ENCODE data around the gene FOXP1. TPM values are rescaled to one million over a fixed set of nuclear protein-coding genes. Genes with fewer than 3 reads are reported as not detected.

The FOXP1 gene
- total RNA-seq, 1 donor, result 195 TPM

- Histone ChIP-seq H2AFZ (ENCODE audit: low read length) (no peak overlapping the region), H3K27me3 (ENCODE audit: insufficient read depth, low read length) (no peaks in the 10 kb centered on the region), H3K27ac (ENCODE audit: low read depth, low read length) (peak overlapping the region; percentile 95), H3K4me3 (ENCODE audit: insufficient read depth, low read length) (no peak overlapping the region), H3K9me3 (ENCODE audit: low read depth, low read length) (no peaks in the 10 kb centered on the region), H3K4me2 (ENCODE audit: insufficient read depth, low read length) (peak overlapping the region; percentile 15), H3K4me1 (ENCODE audit: insufficient read depth, low read length) (peaks cover 45% of the 10 kb centered on the region), H4K20me1 (ENCODE audit: insufficient read depth, low read length) (no peaks in the 10 kb centered on the region), H3K79me2 (ENCODE audit: insufficient read depth, low read length) (peaks cover 78% of the 10 kb centered on the region), H3K36me3 (ENCODE audit: insufficient read depth, low read length) (peaks cover 7% of the 10 kb centered on the region)
- no peak for TF ChIP-seq CTCF (IDR thresholded peaks at IDR 0.05; ENCODE audit: extremely low read depth, low read depth, low read length)
- no peak for DNase-seq (ENCODE audit: insufficient read length, low spot score, missing footprints)
Measured at GRCh38 chr3:71497971-71498444, 85.5 kb downstream of the FOXP1 start.

DNA sequence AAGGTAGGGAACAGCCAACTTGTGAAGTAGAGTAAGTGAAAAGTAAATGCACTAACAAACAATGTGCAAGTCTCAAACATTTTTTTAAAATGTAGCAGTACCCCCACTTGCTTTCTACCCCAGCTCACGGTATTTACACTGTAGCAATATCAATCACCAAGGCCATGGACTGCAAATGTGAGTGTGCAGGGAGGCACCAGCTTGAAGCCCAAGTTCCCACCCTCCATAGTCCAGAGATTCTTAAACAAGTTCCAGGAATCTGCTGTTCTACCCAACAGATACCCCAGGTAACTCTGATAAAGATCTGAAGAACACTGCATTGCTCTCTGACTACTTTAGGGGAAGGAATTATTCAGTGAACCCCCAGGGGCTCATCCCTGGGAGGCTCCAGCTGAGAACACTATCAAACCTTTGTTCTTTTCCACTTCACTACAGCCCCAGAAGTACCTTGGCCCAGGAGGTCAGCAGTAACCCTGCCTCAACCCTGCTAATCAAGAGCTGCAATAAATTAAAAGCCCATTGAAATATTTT is 86.1 kb downstream of the FOXP1 start:
- Histone ChIP-seq H4K20me1 (ENCODE audit: insufficient read depth, low read length) (no peaks in the 10 kb centered on the region), H3K36me3 (ENCODE audit: insufficient read depth, low read length) (peaks cover 11% of the 10 kb centered on the region), H3K4me3 (ENCODE audit: insufficient read depth, low read length) (no peak overlapping the region), H3K4me1 (ENCODE audit: insufficient read depth, low read length) (peaks cover 40% of the 10 kb centered on the region), H3K9me3 (ENCODE audit: low read depth, low read length) (no peaks in the 10 kb centered on the region), H3K27ac (ENCODE audit: low read depth, low read length) (peak overlapping the region; percentile 95), H3K27me3 (ENCODE audit: insufficient read depth, low read length) (no peaks in the 10 kb centered on the region), H2AFZ (ENCODE audit: low read length) (no peak overlapping the region), H3K79me2 (ENCODE audit: insufficient read depth, low read length) (peaks cover 77% of the 10 kb centered on the region), H3K4me2 (ENCODE audit: insufficient read depth, low read length) (peak overlapping the region; percentile 90)
- DNase-seq (ENCODE audit: insufficient read length, low spot score, missing footprints), result no peak
- no peak for TF ChIP-seq CTCF (IDR thresholded peaks at IDR 0.05; ENCODE audit: extremely low read depth, low read depth, low read length)

DNA sequence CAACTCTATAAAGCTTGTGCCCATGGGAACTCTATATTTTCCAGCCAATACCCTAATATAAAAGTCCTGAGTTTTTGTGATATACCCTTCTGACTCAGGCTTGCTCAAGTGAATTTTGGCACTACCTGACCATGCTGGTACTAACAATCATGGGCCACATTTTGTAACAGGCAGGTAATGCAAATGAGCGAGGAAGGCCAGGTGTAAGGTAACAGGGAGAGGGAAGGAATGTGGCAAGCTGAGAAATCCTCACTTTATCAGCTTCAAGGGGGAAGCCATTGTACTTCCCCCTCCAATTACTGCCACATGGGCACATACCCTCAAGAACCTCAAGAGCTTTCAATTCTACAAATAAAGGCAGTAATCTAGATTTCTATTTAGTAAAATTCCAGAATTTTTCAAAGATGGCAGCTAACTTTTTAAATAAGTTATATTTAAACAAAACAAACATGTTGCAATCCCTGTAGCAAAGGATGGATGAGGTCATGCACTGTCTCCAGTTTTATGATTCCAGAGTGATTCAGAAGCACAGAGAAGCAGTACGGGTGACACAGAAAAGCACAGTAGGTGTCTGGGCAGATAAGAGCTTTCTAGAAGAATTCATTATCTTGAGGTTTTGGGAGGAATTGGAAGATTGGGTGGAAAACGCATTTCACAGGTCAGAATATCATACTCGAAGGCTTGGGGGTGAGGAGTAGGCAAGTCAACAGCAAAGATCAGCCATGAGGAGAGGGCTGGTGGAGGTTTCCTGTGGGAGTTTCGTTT is 87.6 kb downstream of the FOXP1 start:
- Histone ChIP-seq H3K9me3 (ENCODE audit: low read depth, low read length) (no peaks in the 10 kb centered on the region), H3K79me2 (ENCODE audit: insufficient read depth, low read length) (peaks cover 70% of the 10 kb centered on the region), H3K27me3 (ENCODE audit: insufficient read depth, low read length) (no peaks in the 10 kb centered on the region), H3K4me1 (ENCODE audit: insufficient read depth, low read length) (peaks cover 40% of the 10 kb centered on the region), H4K20me1 (ENCODE audit: insufficient read depth, low read length) (no peaks in the 10 kb centered on the region), H3K4me2 (ENCODE audit: insufficient read depth, low read length) (peak overlapping the region; percentile 90), H2AFZ (ENCODE audit: low read length) (peak overlapping the region; percentile 47), H3K36me3 (ENCODE audit: insufficient read depth, low read length) (peaks cover 22% of the 10 kb centered on the region), H3K4me3 (ENCODE audit: insufficient read depth, low read length) (peak overlapping the region; percentile 66), H3K27ac (ENCODE audit: low read depth, low read length) (peak overlapping the region; percentile 95)
- peak; percentile 86 for DNase-seq (ENCODE audit: insufficient read length, low spot score, missing footprints)
- TF ChIP-seq CTCF (IDR thresholded peaks at IDR 0.05; ENCODE audit: extremely low read depth, low read depth, low read length), result no peak

- no peaks in the 10 kb centered on the region for H3K27me3 ChIP-seq (ENCODE audit: insufficient read depth, low read length)
- H3K36me3 ChIP-seq (ENCODE audit: insufficient read depth, low read length), result peaks cover 31% of the 10 kb centered on the region
- H3K4me3 ChIP-seq (ENCODE audit: insufficient read depth, low read length), result no peak overlapping the region
- H2AFZ ChIP-seq (ENCODE audit: low read length), result no peak overlapping the region
- H4K20me1 ChIP-seq (ENCODE audit: insufficient read depth, low read length), result no peaks in the 10 kb centered on the region
- H3K79me2 ChIP-seq (ENCODE audit: insufficient read depth, low read length), result peaks cover 62% of the 10 kb centered on the region
- no peak overlapping the region for H3K27ac ChIP-seq (ENCODE audit: low read depth, low read length)
- H3K9me3 ChIP-seq (ENCODE audit: low read depth, low read length), result no peaks in the 10 kb centered on the region
- TF ChIP-seq CTCF (IDR thresholded peaks at IDR 0.05; ENCODE audit: extremely low read depth, low read depth, low read length), result no peak
- DNase-seq (ENCODE audit: insufficient read length, low spot score, missing footprints), result no peak
- peaks cover 40% of the 10 kb centered on the region for H3K4me1 ChIP-seq (ENCODE audit: insufficient read depth, low read length)
- no peak overlapping the region for H3K4me2 ChIP-seq (ENCODE audit: insufficient read depth, low read length)
Measured at GRCh38 chr3:71494212-71494611, 89.3 kb downstream of the FOXP1 start.
